GM12875 (cell line): ENCODE data around the gene FBXL17.

Experiments
- H3K4me3 ChIP-seq: one replicate; pipeline ENCODE4 v1.5.1; 2011; ENCODE audit warnings: low read depth, low read length, control low read depth
- CTCF ChIP-seq: IDR thresholded peaks from 2 replicates; pipeline ENCODE4 v1.5.1; 2011; ENCODE audit warnings: low read depth, mild to moderate bottlenecking, control low read depth, inconsistent platforms, low read length, moderate library complexity, borderline replicate concordance; ENCODE audit not compliant: insufficient read depth

FBXL17 gene

GRCh38 chr5:108251350-108251749 lies 130.5 kb downstream of the FBXL17 start:
- TF ChIP-seq CTCF: no peak
- H3K4me3 ChIP-seq: no peak overlapping the region

DNA sequence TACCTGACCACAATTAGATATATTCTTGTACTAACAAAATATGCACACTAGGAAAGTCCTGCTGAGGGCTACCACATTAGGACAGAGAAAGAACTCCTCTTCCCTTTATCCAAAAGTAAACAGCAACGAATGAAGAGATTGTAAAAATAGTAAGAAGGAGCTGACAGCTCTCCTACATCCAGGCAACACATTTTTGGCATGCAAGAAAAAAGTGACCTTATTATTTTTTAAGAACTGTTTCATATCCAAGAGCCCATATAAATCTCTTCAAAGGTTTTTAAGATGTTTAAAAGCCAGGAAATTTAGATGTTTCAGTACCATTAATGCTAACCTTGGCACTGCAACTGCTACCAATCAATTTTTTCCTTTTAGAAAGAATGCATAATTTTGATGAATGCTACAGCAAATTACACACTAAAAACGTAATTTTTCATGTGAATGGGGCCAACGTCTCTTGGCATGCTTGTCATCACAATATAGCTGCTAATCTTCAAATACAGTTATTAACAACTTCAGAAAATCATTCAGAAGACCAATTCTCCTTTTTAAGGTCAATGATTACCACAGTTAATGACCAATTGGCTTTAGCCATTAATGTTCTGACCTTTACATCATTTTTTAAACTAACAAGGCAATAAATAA lies 132.0 kb downstream of the FBXL17 start:
- H3K4me3 ChIP-seq: no peak overlapping the region
- no peak for TF ChIP-seq CTCF

DNA sequence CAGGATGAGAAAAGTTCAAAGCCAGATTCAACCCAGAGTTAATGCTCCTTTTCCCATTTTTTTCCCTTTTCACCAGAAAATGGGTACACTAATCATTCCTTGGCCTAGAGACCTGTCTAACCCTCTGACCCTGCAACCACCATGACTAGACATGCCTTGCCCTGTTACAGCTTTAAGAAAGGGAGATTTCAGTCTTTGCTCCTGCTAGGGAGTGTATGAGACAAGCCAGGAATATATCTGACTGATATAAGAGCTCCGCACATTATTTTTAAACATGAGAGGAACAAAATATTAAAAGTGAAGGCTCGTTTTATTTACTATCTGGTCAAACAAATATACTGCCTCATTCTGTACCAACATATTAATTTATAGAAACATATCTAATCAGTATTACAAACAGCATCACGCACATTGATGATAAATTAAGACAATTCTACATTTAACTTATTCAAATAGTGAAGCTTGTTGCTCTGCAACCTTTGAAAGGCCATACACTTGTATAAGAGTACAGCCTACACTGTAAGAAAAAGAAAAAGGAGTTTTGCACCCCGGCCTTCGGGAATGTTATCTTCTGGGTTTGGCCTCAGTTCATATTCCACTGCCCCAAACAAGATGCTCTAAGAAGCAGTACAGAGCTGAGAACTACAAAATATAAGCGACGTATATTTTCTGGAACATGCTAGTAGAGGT lies 132.7 kb downstream of the FBXL17 start:
- H3K4me3 ChIP-seq: no peak overlapping the region
- no peak for TF ChIP-seq CTCF

DNA sequence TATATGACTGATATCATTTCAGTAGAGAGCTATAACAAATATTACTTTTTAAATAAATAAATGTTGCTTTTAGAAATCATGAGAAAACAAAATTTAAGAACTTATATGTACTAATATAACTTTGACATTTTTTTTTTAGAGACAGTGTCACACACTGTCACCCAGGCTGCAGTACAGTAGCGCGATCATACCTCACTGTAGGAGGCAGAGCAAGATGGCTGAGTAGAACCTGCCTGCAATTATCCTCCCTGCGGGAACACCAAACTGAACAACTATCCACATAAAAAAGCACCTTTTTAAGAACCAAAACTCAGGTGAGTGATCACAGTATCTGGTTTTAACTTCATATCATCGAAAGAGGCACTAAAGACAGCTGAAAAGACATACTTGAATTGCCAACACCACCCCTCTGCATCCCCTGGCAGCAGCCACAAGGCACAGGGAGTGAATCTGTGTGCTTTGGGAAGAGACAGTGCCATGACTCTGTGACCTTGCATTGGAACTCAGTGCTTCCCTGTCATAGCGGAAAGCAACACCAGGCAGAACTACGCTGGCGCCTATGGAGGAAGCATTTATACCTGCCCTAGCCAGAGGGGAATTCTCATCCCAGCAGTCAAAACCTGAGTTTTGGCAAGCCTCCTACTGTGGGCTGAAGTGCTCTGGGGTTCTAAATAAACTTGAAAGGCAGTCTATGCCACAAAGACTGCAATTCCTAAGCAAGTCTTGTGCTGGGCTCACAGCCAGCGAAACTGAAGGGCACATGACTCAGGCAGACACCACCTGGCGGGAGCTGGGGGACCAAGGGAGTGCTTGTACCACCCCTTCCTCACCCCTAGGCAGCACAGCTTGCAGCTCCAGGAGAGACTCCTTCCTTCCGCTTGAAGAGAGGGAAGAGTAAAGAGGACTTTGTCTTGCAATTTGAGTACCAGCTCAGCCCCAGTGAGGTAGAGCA lies 142.7 kb downstream of the FBXL17 start:
- TF ChIP-seq CTCF: no peak
- no peak overlapping the region for H3K4me3 ChIP-seq

GRCh38 chr5:108238461-108238860 lies 143.4 kb downstream of the FBXL17 start:
- no peak overlapping the region for H3K4me3 ChIP-seq
- TF ChIP-seq CTCF: no peak

- no peak for TF ChIP-seq CTCF
- H3K4me3 ChIP-seq: no peak overlapping the region
Observed at GRCh38 chr5:108233617-108234155, 148.2 kb downstream of the FBXL17 start.
